HG03196 (cell line): ENCODE measurements around the gene MYO16.

Source experiments
- ATAC-seq: cut with Tn5 transposase; IDR thresholded peaks from one replicate; pipeline ENCODE4 v1.9.1; 2021; ENCODE audit not compliant: unreplicated experiment

The MYO16 gene

DNA sequence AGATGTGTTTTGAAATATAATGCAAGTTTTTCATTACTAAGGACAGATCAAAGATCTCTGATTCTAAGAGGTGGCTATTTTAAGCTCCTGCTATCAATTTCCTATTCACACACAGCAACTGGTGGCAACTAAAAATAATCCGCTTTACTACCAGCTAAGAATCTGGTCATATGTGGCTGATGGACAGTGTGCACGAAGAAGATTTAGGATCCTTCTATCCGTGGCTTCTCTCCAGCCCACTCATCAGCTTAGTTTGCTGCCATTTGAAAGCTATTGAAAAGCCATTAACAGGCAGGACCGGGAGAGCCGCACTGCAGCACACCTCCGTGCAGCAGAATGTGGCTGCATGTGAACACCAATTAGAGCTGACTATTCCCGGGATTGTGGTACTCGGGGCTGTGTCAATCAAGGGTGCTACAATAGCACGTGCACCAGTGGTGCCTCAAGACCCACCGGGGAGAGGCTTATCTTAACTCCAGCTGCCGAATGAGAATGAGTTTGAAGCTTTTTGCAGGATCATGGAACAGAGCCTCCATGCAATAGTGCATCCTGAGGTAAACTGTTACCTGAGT is at the start of gene MYO16:
Gene MYO16, plus strand, starts transcription at position 431 of the 572 bp plus-strand sequence. CDS start 234 bp downstream, outside the sequence.
- no peak for ATAC-seq

DNA sequence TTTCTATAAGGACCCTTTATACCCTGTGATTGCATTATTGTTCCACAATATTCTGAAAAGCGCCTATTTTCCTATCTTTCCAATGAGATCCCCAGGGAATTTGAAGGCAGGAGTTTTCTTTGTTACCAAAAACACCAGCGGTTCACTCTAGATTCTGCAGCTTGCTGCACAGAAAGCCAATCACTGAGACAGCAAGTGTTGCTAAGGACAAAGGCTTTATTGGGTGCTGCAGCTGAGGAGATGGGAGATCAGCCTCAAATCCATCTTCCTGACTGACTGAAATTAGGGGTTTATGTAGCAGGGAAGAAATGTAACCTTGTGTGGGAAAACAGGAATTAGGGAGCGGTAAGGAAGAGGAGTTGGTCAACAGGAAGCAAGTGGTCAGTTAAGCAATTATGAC is 42.6 kb upstream of the MYO16 start:
- no peak for ATAC-seq

DNA sequence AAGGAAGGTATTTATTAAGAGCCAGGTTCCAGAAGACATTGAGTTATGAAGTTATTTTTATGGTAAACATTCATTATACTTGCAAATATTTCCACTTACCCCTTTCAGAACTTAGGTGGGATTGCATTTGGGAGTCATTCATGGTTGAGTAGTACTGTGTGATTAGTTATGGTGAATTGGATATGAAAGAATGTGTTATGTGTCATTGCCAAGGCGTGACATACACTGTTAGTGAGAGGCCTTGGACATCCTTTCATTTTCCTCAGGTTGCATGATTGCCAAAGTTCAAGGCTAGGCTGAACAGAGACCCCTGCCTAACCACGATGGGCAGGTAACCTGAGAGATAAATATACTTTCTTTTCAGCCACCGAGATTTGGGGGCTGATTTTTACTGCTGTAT is 40.9 kb upstream of the MYO16 start:
- no peak for ATAC-seq

DNA sequence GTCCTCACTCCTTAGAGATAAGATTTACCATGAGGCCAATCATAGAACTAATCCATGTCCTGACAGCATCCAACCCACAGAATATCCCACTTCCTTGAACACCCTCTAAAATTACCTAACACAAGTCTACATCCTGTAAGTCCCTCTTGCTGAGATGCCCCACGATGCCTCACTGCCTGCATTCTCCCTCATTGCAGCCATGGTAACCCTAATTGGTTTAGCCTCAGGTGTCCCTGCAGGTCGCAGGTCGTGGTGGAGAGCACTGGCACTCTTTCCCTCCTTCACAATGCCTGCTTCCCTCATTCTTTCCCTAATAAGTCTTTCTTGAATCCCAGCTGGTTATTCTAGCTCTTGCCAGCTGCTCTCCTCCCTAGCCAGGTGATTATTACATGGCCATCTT is 35.3 kb upstream of the MYO16 start:
- ATAC-seq, result no peak

DNA sequence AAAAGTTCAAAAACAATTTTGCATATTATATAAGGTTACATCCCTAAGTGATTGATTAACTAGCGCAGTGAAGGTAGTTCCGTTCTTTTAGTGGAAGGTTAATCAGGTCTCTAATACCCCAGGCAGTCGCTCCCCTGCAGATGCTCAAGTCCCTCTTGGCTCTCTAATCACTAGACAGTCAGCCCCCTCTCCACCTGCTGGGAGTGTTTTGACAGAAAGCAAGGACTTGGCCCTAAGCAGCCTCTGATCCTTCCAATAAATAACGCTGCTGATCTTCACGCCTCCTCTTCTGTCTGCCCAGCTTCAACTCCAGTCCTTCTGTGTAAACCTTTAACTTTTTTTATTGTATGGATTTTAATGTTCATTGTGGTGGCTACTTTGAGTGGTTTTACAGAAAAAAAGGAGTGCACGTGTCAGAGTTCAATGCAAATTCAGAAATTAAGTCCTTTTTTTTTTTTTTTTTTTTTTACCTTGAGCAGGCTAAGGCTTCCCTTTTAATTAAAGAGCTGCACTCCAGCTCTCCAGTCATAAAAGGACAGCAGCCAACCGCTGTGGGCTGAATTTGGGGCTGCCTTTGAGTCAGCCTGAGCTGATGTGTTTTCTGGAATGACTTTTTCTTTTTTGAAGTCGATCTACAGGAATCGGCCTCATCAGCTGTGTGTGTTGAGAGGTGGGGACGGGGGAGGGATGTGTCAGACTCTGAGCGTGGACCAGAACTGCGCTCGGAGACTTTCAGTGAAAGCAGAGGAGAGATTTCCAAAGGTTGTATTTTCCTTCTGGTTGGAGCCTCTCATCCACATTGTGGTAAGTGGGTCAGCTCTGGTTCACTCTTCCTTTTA is 33.8 kb upstream of the MYO16 start:
- no peak for ATAC-seq

GRCh38 chr13:108597943-108598342 is 31.5 kb upstream of the MYO16 start:
- no peak for ATAC-seq

- no peak for ATAC-seq
These were observed 23.0 kb upstream of the MYO16 start for GRCh38 chr13:108606424-108606823.

DNA sequence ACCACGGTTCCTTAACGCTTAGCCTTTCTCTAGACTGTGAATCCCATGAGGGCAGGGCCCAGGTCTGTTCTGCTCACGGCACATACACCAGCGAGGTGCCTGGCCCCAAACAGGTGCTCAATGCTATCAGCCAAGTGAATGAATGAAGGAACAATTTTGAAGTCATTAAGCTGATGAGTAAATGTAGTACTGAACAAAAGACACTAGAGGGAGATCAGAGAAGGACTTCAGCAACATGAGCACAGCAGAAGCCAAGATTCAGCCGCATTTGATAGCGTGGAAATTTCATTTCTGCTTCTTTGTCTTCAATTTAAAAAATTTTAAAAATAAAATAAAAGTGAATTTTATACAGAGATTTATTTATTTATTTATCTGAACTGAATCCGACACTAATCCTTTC is 20.1 kb upstream of the MYO16 start:
- no peak for ATAC-seq

DNA sequence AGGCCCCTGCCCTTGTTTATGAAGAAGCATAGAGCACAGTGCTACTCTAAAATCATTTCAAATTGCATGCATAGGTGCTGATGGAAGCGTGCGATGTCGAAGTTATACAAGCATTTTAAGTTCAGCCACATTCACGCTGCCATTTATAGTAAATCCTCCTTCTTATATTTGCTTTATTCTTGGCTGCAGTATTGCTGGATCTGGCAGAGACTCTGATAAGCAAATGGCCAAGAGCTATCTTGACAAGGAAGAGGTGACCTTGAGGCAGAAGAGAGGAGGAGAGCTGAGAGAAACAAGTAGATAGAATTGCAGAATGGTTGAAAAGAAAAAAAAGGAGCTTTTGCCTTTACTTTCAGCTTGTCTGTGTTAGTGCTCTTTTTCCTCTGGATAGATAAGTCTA is 18.9 kb upstream of the MYO16 start:
- no peak for ATAC-seq

GRCh38 chr13:108615241-108615640 is 14.2 kb upstream of the MYO16 start:
- ATAC-seq, result no peak

DNA sequence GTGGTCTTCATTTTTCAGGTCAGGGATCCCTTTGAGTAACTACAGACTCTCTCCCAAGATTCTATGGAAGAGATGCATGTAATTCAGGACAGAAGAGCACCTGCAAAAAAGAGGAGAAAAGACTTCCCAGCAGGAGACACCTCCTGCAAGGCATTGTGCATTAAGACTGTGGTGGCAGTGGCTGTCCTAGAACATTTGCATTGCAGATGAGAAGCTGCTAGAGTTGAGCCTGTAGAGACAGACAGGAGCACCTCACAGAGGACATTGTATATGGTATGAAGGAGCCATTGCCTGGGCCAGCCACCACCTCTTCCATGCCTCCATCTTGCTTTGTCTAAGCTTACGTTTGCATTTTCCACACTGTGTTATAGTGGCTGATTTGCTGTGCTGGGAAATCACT is 11.2 kb upstream of the MYO16 start:
- ATAC-seq, result no peak

GRCh38 chr13:108621462-108621861 is 7.9 kb upstream of the MYO16 start:
- ATAC-seq, result no peak

DNA sequence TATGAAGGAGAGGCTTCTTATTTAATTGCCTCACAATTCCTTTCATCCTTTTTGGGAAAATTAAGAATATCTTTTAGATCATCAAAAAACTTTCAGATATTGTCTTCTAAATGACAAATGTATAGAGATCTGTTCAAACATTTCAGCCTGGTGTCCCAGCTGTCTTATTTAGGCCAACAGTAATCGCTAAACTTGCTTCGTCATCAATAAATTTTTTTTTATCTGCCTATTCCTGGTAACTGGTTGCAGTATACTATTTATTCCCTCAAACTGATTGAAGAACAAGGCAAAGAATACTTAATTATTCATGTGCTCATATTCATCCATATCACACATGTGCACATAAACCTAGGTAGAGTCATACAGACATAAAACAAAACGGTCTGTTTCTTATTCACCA is 5.3 kb upstream of the MYO16 start:
- no peak for ATAC-seq

- no peak for ATAC-seq
These were observed 4.4 kb upstream of the MYO16 start for GRCh38 chr13:108624979-108625378.

DNA sequence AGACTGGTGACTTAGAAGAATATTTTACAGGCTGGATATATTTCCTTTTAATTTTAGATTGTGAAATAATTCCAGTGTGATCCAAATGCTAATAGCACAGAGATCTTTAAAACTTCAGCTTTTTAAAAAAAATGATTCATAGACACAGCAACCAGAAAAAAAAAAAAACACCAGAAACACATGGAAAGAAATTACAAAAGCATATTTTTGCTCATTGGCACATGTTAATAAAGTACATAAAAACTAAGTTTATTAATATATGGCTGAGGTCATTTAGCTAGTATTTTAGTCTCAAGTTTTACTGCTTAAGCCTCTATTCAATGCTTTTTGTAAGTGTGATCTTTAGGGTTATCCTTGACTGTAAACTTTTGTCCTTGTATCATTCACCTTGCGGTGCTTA is 577 bp downstream of the MYO16 start:
- ATAC-seq, result no peak

GRCh38 chr13:108632649-108633167 is 3.3 kb downstream of the MYO16 start:
- no peak for ATAC-seq

- no peak for ATAC-seq
These were observed 9.5 kb downstream of the MYO16 start for GRCh38 chr13:108638901-108639300.

DNA sequence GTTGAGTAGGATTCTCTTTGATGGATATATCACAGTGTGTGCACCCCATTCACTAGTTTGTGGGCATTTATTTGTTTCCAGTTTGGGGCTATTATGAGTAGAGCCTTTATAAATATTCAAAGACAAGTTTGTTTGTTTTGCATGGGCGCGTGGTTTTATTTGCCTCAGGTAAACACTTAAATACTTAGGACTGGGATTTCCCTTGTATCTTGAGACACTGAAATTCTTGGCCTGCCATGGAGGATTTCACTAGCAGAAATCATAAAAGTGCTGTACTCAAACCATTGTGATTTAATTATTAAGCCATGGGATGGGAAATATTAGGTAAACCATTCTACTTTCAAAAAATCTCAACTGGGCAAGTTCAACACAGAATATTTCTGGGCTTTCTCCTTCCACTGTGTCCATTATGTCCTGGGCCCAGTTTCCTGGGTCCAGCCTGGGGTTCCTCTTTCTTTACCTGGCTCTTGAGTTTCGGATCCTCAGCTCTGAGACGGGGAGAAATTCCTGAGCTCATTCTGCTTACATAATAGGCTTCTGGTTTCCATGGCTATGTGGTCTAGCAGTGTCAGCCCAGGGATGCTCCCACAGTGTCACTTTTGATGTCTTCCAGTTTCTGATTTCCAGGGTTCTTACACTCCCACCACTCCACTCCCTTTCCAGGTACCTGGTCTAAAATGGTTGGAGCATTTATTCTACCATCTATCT is 14.4 kb downstream of the MYO16 start:
- no peak for ATAC-seq

GRCh38 chr13:108645376-108645775 is 16.0 kb downstream of the MYO16 start:
- ATAC-seq, result no peak

DNA sequence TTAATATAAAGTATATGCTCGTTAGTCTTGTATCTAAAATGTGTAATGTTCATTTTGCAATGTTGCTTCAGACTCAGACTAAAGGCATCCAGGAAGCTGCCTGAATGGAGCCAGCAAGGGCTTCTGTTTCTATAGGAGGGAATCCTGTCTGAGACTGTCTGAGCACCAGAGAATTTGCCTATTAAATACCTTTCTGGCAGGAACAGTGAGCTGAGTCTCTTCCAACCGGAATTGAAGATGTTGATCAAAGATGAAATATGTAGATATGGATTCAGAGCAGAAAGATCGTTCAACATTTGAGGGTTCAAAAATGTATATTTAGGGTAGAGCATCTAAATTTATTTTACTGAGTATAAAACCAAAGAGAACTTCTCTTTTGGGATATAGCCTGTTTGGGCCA is 20.9 kb downstream of the MYO16 start:
- ATAC-seq, result no peak

- ATAC-seq, result no peak
These were observed 27.3 kb downstream of the MYO16 start for GRCh38 chr13:108656742-108657141.

DNA sequence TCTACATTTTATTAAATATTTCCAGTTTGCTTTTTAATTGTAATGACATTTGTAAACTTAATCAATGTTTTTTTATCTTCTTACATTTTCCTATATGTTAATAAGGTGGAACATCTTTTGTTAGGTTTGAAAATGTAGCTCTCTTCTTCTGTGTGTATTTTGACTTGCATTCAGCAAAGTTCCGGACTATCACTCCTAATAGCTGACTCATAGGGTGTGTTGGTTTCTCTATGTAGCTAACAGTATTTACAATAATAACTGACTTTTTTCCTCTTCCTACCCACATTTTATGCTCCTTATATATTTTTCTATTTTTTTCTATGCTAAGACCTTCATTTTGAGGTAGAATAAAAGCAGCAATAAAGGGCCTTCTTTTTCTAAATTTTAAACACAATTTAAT is 28.1 kb downstream of the MYO16 start:
- ATAC-seq, result no peak
